Right lobe of liver (tissue), 6 donors: ENCODE data around the gene ST14. TPM values are rescaled to one million over a fixed set of nuclear protein-coding genes. Genes with fewer than 3 reads are reported as not detected.
A peak's percentile ranks its signal among the peaks of the same experiment; 100 is the strongest.
"Not testable (repeated sequence)": the region's sequence is repeated elsewhere in the genome, so short reads cannot be mapped to it uniquely, and the experiment has no call there.

Experiments used
- ATAC-seq, 4 donors: fragments of 200-7000 bp; cut with Tn5 transposase; one replicate each; pipeline ENCODE4 v1.9.1; 2020; ENCODE audit warnings: mild to moderate bottlenecking in 4 of 4, moderate library complexity in 4 of 4
- DNase-seq, 3 donors: peaks; one replicate each; pipeline ENCODE4 v3.0.0-alpha.2; 2020
- H3K27ac ChIP-seq, 3 donors: fragments of 200-600 bp; one replicate each; pipeline ENCODE4 v1.8.0; 2022
- H3K27me3 ChIP-seq, 2 donors: fragments of 200-600 bp; one replicate each; pipeline ENCODE4 v1.8.0; 2022
- H3K36me3 ChIP-seq, 4 donors: fragments of 200-600 bp; sonication (generic) in 1 of 4; one replicate each; pipeline versions ENCODE4 v1.5.1 to v1.8.0; 2017 to 2022; ENCODE audit warnings: control low read depth in 1 of 4
- H3K4me1 ChIP-seq, 4 donors: fragments of 200-600 bp; sonication (generic) in 1 of 4; one replicate each; pipeline versions ENCODE4 v1.5.1 to v1.8.0; 2017 to 2022; ENCODE audit warnings: control low read depth in 1 of 4
- H3K4me3 ChIP-seq, 3 donors: fragments of 200-600 bp; one replicate each; pipeline ENCODE4 v1.8.0; 2022
- H3K9me3 ChIP-seq, 4 donors: fragments of 200-600 bp; sonication (generic) in 1 of 4; one replicate each; pipeline versions ENCODE4 v1.5.1 to v1.8.0; 2017 to 2022; ENCODE audit warnings: control low read depth in 1 of 4
- POLR2A ChIP-seq: fragments of 450-650 bp; IDR thresholded peaks from one replicate; pipeline ENCODE4 v1.6.1; 2017; ENCODE audit warnings: antibody characterized with exemption, mild to moderate bottlenecking
- whole genome bisulfite sequencing: methylation state at CpG from one replicate; pipeline ENCODE4 v1.1.6; 2018; ENCODE audit warnings: low coverage, low lambda C conversion rate; ENCODE audit not compliant: insufficient coverage; ENCODE audit errors: missing lambda C conversion rate; 5-methylcytosine and 5-hydroxymethylcytosine counted together
- intact Hi-C, 2 donors: fragments of 100-400 bp; cut with DNase I; formaldehyde crosslinking; loops; one replicate each; pipeline versions ENCODE4 v1.11.2 to v1.14.1; 2022
- total RNA-seq, 6 experiments: library from RNA; depleted of rRNA in 2 of 6; stranded (reverse); fragments of >200 nt in 2 of 6; fragmentation: NEBNext Ultra II Directional in 3 of 6; extraction: Animal tissue kit (Norgen Biotek cat#: 25700) in 3 of 6; gene quantifications; one replicate each; pipeline versions ENCODE4 v1.1.0 to v1.2.4, GENCODE V29; 2016 to 2023
- TF ChIP-seq, protein P1 (sequence below), 4 donors: fragments of 200-600 bp in 3 of 4; fragments of 450-650 bp in 1 of 4; IDR thresholded peaks; one replicate each; pipeline versions ENCODE4 v1.5.1 to v1.8.0; 2016 to 2022; ENCODE audit warnings: antibody characterized with exemption in 4 of 4, mild to moderate bottlenecking in 2 of 4
- donor health status: DM: no; HTN: yes; CAD: no.
- donor health status: DM: no; HTN: no; CAD: no.
- donor health status: DM: no; HTN: no; CAD: no.
- donor health status: DM: no; HTN: yes; CAD: no.
- donor health status: DM: no; HTN: yes; CAD: no.

Gene ST14
- total RNA-seq, 6 experiments from 2014 or later = 2.5 to 16.7 (median 10.8) TPM

DNA sequence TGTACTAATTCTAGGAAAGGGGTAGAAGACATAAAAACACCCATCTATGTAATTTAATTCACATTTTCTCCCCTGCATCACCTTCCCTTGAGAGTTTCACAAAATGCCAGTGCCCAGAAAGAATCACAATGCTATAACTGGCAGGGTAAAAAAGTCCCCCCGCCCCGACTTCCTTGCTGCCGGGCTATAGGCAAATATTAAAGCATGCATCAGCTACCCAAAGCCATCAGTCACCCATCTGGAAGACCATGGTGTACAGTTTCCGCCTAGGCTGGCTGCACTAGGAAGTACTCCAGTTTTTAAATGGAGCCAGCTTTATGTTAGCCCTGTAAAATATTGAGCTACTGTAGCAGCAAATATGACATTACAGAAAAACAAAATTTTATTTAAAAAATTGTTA is 67.8 kb downstream of the ST14 start:
- ATAC-seq = no peak
- Histone ChIP-seq H3K36me3 (no peaks in the 10 kb centered on the region), H3K4me3 (no peak overlapping the region), H3K27ac (no peak overlapping the region), H3K27me3 (no peaks in the 10 kb centered on the region), H3K9me3 (no peaks in the 10 kb centered on the region), H3K4me1 (no peaks in the 10 kb centered on the region)
- TF ChIP-seq, protein P1, sequence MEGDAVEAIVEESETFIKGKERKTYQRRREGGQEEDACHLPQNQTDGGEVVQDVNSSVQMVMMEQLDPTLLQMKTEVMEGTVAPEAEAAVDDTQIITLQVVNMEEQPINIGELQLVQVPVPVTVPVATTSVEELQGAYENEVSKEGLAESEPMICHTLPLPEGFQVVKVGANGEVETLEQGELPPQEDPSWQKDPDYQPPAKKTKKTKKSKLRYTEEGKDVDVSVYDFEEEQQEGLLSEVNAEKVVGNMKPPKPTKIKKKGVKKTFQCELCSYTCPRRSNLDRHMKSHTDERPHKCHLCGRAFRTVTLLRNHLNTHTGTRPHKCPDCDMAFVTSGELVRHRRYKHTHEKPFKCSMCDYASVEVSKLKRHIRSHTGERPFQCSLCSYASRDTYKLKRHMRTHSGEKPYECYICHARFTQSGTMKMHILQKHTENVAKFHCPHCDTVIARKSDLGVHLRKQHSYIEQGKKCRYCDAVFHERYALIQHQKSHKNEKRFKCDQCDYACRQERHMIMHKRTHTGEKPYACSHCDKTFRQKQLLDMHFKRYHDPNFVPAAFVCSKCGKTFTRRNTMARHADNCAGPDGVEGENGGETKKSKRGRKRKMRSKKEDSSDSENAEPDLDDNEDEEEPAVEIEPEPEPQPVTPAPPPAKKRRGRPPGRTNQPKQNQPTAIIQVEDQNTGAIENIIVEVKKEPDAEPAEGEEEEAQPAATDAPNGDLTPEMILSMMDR (IDR thresholded peaks at IDR 0.05) = no peak
- no peak for TF ChIP-seq POLR2A
- DNase-seq = no peak
- 89% methylated on average over 4 of the region's 4 CpGs for whole genome bisulfite sequencing
- intact Hi-C loops = no loop called here

DNA sequence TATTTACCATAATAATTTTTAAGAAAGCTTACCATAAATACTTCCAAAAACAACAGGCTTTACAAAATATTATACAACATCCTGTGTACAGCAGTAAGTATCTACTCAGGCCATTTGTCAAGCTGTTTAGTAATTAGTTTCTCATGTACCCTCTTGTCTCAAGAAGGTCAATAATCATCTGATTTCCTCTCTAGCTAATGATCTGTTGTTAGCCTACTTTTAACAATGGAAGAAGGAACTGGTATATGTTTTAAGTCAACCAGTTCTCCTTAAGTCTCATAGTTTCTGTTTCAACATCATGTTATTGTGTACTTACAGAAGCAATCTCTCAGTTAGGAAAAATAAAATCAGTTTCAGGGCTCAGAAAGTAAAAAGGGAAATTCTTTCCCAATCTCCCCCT is 73.9 kb downstream of the ST14 start:
- ATAC-seq = peak in 2 of 4 donors; percentile 25 to 48
- H3K36me3 ChIP-seq = peaks cover 0 to 18% (median 0%) of the 10 kb centered on the region in 4 donors
- intact Hi-C loops = not testable (repeated sequence)

DNA sequence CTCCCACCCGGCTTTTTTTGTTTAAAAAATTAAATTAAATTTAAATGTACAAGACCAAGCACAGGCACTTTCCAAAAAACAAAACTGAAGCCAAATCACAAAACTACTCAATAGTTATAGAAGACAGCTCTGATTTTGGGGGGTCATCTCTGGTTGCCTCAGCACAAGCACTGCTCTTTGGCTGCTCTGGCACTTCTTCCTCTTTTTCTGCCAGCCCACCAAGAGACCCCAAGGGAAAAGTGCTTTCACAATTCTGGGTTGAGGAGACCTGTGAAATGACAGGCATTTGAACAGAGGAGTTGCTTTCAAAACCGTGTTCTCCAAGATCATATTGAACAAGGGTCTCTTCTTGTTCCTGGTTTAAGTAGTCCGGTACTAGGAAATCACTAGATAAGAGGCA is 74.3 kb downstream of the ST14 start:
- intact Hi-C loops, H3K9me3 ChIP-seq: not testable (repeated sequence)
- WGBS = 89% methylated on average over 3 of the region's 3 CpGs

More for the DNA sequence above, 73.9 kb downstream of the ST14 start:
- not testable (repeated sequence) for H3K9me3 ChIP-seq, H3K27ac ChIP-seq, DNase-seq, H3K4me1 ChIP-seq, H3K27me3 ChIP-seq, H3K4me3 ChIP-seq

DNA sequence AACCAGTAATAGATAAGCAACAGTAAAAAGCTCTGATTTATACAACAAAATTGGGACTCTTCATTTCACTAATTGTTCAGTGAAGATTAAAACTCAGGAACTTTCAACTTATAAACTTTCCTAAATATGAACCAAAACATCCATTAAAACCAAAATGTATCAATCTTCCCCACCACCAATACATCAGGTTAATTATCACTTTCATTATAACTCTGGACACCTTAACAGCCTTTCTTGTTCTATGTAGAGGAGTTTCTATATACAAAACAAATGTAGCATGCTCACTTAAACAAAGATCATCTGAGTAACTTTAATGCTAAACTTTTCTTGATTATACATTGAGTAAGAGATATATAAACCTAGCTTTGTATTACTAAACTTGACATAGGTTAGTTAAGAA is 74.7 kb downstream of the ST14 start:
- TF ChIP-seq, protein P1 (IDR thresholded peaks at IDR 0.05) = no peak
- TF ChIP-seq POLR2A = no peak
- Histone ChIP-seq H3K9me3 (no peaks in the 10 kb centered on the region), H3K36me3 (peaks cover 0 to 18% (median 0%) of the 10 kb centered on the region in 4 donors), H3K4me1 (no peaks in the 10 kb centered on the region), H3K4me3 (no peak overlapping the region), H3K27me3 (no peaks in the 10 kb centered on the region), H3K27ac (no peak overlapping the region)
- no peak for ATAC-seq
- intact Hi-C loops = no loop called here
- DNase-seq = no peak

More for the DNA sequence above, 74.3 kb downstream of the ST14 start:
- not testable (repeated sequence) for H3K4me3 ChIP-seq, H3K4me1 ChIP-seq, DNase-seq, ATAC-seq, H3K27me3 ChIP-seq, H3K27ac ChIP-seq
- peaks cover 0 to 18% (median 0%) of the 10 kb centered on the region in 4 donors for H3K36me3 ChIP-seq

DNA sequence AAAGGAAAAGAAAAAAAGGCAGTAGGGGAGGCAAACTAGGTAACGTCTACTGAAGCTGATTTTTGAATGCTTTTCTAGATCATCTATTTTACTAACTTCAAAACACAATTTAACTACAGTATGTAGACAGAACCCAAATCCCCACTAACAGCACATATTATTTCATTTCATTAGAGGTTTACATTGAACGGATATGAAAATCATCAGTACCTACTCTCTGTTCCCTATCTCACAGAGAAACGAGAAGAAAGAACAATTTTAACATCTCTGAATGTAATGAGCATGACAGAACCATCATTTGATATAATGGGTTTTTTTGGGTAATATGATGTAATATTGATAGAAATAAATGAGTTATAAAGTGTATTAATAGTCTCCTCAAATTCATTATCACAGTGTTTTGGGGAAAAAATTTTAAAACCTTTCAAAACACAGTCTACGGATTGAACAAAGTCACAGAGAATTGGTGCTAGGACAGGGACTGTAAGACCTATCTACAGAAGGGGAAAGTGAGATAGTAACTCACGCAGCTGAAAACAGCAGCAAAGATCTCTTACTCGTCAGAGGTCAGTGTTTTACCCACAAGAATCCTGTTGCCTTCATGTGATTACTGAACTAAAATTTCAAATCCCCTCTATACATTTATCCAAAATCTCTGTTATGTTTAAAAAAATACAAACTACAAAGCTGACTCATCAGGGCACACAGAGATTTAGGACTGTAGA is 77.9 kb downstream of the ST14 start:
- Histone ChIP-seq H3K9me3 (no peaks in the 10 kb centered on the region), H3K27me3 (no peaks in the 10 kb centered on the region), H3K4me1 (peaks cover 0 to 6% (median under 1%) of the 10 kb centered on the region in 4 donors), H3K36me3 (peaks cover 0 to 18% (median 0%) of the 10 kb centered on the region in 4 donors), H3K4me3 (no peak overlapping the region), H3K27ac (no peak overlapping the region)
- 81% methylated on average over 6 of the region's 6 CpGs for WGBS
- DNase-seq = no peak
- intact Hi-C loops = no loop called here
- no peak for ATAC-seq
- no peak for TF ChIP-seq POLR2A
- TF ChIP-seq, protein P1 (IDR thresholded peaks at IDR 0.05) = no peak
